Measurements from ENCODE around the gene DYRK1A.

DYRK1A gene

GRCh38 chr21:37460196-37460595, 93.6 kb downstream of the DYRK1A start:
- DNase-seq (ENCODE audit: insufficient read length, low spot score) (no peak), FAIRE-seq (no peak)
- TF ChIP-seq POU2F2 (IDR thresholded peaks at IDR 0.05; ENCODE audit: low read depth, low read length) (no peak), SPI1 (IDR thresholded peaks at IDR 0.05; ENCODE audit: low read depth, low read length) (no peak), TAF1 (IDR thresholded peaks at IDR 0.05; ENCODE audit: low read depth, low read length) (no peak), POLR2AphosphoS5 (IDR thresholded peaks at IDR 0.05; ENCODE audit: low read depth, low read length) (no peak), PAX5 (IDR thresholded peaks at IDR 0.05; ENCODE audit: insufficient read depth, low read length, severe bottlenecking) (no peak), POLR2A (IDR thresholded peaks at IDR 0.05; ENCODE audit: low read depth, low read length) (no peak)

DNA sequence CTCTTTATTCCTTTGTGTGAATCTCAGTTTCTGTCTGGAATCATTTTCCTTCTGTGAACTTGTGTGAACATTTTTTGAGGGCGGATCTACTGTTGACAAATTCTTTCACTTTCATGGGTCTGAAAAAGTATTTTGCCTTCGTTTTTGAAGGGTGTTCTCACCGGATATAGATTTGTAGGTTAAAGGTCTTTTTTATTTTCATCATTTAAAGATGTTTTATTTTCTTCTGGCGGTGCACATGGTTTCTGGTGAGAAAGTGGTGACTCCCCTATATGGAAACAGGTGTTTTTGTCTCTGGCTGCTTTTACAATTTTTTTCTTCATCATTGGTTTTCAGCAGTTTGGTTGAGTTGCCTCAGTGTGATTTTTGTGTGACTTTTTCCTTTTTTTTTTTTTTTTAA, 94.9 kb downstream of the DYRK1A start:
- no peak for DNase-seq (ENCODE audit: insufficient read length, low spot score)
- TF ChIP-seq POLR2A (IDR thresholded peaks at IDR 0.05; ENCODE audit: low read depth, low read length) (no peak), SPI1 (IDR thresholded peaks at IDR 0.05; ENCODE audit: low read depth, low read length) (no peak), TAF1 (IDR thresholded peaks at IDR 0.05; ENCODE audit: low read depth, low read length) (no peak), POU2F2 (IDR thresholded peaks at IDR 0.05; ENCODE audit: low read depth, low read length) (no peak)
- FAIRE-seq: no peak

DNA sequence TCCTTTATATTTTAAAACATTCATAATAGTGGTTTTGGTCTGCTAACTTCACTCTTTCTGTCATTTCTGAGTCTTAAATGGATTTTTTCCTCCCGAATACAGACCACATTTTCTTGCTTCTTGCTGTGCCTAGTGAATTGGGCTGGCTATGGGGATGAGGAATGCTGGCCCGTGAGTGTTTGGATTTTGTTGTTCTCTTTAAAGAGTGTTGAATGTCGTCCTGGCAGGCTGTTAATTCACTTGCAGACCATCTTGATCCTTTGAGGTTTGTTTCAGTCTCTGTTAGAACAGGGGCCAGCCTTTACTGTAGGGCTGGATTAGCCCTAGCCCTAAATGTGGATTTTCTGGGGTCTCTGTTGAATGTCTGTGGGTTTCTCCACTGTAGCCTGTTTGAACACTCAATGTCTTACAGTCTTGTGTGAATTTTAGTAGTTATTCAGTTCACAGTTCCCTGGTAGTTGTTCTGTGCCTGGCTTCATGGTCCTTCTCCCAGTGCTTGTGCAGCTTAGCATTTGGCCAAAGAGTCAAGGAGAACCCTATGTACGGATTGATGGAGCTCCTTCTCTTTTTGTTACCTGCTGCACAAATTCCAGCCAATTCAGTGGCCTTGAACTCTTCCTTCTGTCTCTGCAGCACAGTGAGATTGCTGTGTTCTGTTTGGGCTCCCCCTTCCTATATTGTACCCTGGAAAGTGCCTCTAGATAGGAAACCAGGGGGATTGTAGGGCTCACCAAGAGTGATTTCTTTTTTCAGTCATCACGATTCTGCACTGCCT, 95.7 kb downstream of the DYRK1A start:
- FAIRE-seq: peak; percentile 66
- no peak for TF ChIP-seq POLR2A (IDR thresholded peaks at IDR 0.05; ENCODE audit: low read depth, low read length)
- no peak for TF ChIP-seq POLR2AphosphoS5 (IDR thresholded peaks at IDR 0.05; ENCODE audit: low read depth, low read length)
- TF ChIP-seq PAX5 (IDR thresholded peaks at IDR 0.05; ENCODE audit: insufficient read depth, low read length, severe bottlenecking): no peak
- TF ChIP-seq POU2F2 (IDR thresholded peaks at IDR 0.05; ENCODE audit: low read depth, low read length): no peak
- no peak for TF ChIP-seq SPI1 (IDR thresholded peaks at IDR 0.05; ENCODE audit: low read depth, low read length)
- TF ChIP-seq TAF1 (IDR thresholded peaks at IDR 0.05; ENCODE audit: low read depth, low read length): no peak

GRCh38 chr21:37463083-37463801, 96.7 kb downstream of the DYRK1A start:
- no peak for DNase-seq (ENCODE audit: insufficient read length, low spot score)
- FAIRE-seq: peak; percentile 84
- no peak for TF ChIP-seq SPI1 (IDR thresholded peaks at IDR 0.05; ENCODE audit: low read depth, low read length)
- TF ChIP-seq POU2F2 (IDR thresholded peaks at IDR 0.05; ENCODE audit: low read depth, low read length): no peak
- TF ChIP-seq POLR2A (IDR thresholded peaks at IDR 0.05; ENCODE audit: low read depth, low read length): no peak
- no peak for TF ChIP-seq PAX5 (IDR thresholded peaks at IDR 0.05; ENCODE audit: insufficient read depth, low read length, severe bottlenecking)
- no peak for TF ChIP-seq POLR2AphosphoS5 (IDR thresholded peaks at IDR 0.05; ENCODE audit: low read depth, low read length)
- TF ChIP-seq TAF1 (IDR thresholded peaks at IDR 0.05; ENCODE audit: low read depth, low read length): no peak

More for the DNA sequence above, 95.7 kb downstream of the DYRK1A start:
- DNase-seq (ENCODE audit: insufficient read length, low spot score): no peak

DNA sequence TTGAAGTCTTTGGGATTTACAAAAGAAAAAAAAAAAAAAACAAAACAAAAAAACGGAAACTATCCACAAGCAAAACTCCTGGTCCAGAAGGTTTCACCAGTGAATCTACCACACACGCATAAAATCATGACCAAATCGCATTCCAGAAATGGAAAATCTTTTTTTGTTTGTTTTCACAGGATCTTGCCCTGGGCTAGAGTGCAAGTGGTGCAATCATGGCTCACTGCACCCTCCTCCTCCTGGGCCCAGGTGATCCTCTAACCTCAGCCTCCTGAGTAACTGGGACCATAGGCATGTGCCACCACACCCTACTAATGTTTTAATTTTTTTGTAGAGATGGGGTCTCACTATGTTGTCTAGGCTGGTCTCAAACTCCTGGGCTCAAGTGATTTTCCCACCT, 100.5 kb downstream of the DYRK1A start:
- FAIRE-seq (no peak), DNase-seq (ENCODE audit: insufficient read length, low spot score) (no peak)
- TF ChIP-seq POLR2A (IDR thresholded peaks at IDR 0.05; ENCODE audit: low read depth, low read length): no peak
- no peak for TF ChIP-seq SPI1 (IDR thresholded peaks at IDR 0.05; ENCODE audit: low read depth, low read length)
- TF ChIP-seq TAF1 (IDR thresholded peaks at IDR 0.05; ENCODE audit: low read depth, low read length): no peak
- TF ChIP-seq POLR2AphosphoS5 (IDR thresholded peaks at IDR 0.05; ENCODE audit: low read depth, low read length): no peak
- TF ChIP-seq POU2F2 (IDR thresholded peaks at IDR 0.05; ENCODE audit: low read depth, low read length): no peak
- no peak for TF ChIP-seq PAX5 (IDR thresholded peaks at IDR 0.05; ENCODE audit: insufficient read depth, low read length, severe bottlenecking)

GRCh38 chr21:37468909-37469308, 102.3 kb downstream of the DYRK1A start:
- FAIRE-seq (no peak), DNase-seq (ENCODE audit: insufficient read length, low spot score) (no peak)
- TF ChIP-seq TAF1 (IDR thresholded peaks at IDR 0.05; ENCODE audit: low read depth, low read length) (no peak), SPI1 (IDR thresholded peaks at IDR 0.05; ENCODE audit: low read depth, low read length) (no peak), PAX5 (IDR thresholded peaks at IDR 0.05; ENCODE audit: insufficient read depth, low read length, severe bottlenecking) (no peak), POLR2A (IDR thresholded peaks at IDR 0.05; ENCODE audit: low read depth, low read length) (no peak), POLR2AphosphoS5 (IDR thresholded peaks at IDR 0.05; ENCODE audit: low read depth, low read length) (no peak), POU2F2 (IDR thresholded peaks at IDR 0.05; ENCODE audit: low read depth, low read length) (no peak)

- FAIRE-seq: no peak
Observed at GRCh38 chr21:37469441-37469840, 102.9 kb downstream of the DYRK1A start.

GRCh38 chr21:37472581-37472980, 106.0 kb downstream of the DYRK1A start:
- TF ChIP-seq POLR2A (IDR thresholded peaks at IDR 0.05; ENCODE audit: low read depth, low read length) (no peak), POLR2AphosphoS5 (IDR thresholded peaks at IDR 0.05; ENCODE audit: low read depth, low read length) (no peak), SPI1 (IDR thresholded peaks at IDR 0.05; ENCODE audit: low read depth, low read length) (no peak), TAF1 (IDR thresholded peaks at IDR 0.05; ENCODE audit: low read depth, low read length) (no peak), POU2F2 (IDR thresholded peaks at IDR 0.05; ENCODE audit: low read depth, low read length) (no peak), PAX5 (IDR thresholded peaks at IDR 0.05; ENCODE audit: insufficient read depth, low read length, severe bottlenecking) (no peak)
- no peak for DNase-seq (ENCODE audit: insufficient read length, low spot score)
- FAIRE-seq: no peak

More at GRCh38 chr21:37469441-37469840, 102.9 kb downstream of the DYRK1A start:
- no peak for TF ChIP-seq POU2F2 (IDR thresholded peaks at IDR 0.05; ENCODE audit: low read depth, low read length)
- no peak for TF ChIP-seq POLR2AphosphoS5 (IDR thresholded peaks at IDR 0.05; ENCODE audit: low read depth, low read length)
- TF ChIP-seq PAX5 (IDR thresholded peaks at IDR 0.05; ENCODE audit: insufficient read depth, low read length, severe bottlenecking): no peak
- TF ChIP-seq TAF1 (IDR thresholded peaks at IDR 0.05; ENCODE audit: low read depth, low read length): no peak
- no peak for TF ChIP-seq SPI1 (IDR thresholded peaks at IDR 0.05; ENCODE audit: low read depth, low read length)
- DNase-seq (ENCODE audit: insufficient read length, low spot score): no peak

- FAIRE-seq (no peak), DNase-seq (ENCODE audit: insufficient read length, low spot score) (no peak)
- no peak for TF ChIP-seq POU2F2 (IDR thresholded peaks at IDR 0.05; ENCODE audit: low read depth, low read length)
- TF ChIP-seq POLR2A (IDR thresholded peaks at IDR 0.05; ENCODE audit: low read depth, low read length): no peak
- TF ChIP-seq SPI1 (IDR thresholded peaks at IDR 0.05; ENCODE audit: low read depth, low read length): no peak
- no peak for TF ChIP-seq TAF1 (IDR thresholded peaks at IDR 0.05; ENCODE audit: low read depth, low read length)
- no peak for TF ChIP-seq PAX5 (IDR thresholded peaks at IDR 0.05; ENCODE audit: insufficient read depth, low read length, severe bottlenecking)
- no peak for TF ChIP-seq POLR2AphosphoS5 (IDR thresholded peaks at IDR 0.05; ENCODE audit: low read depth, low read length)
Observed at GRCh38 chr21:37473491-37473890, 106.9 kb downstream of the DYRK1A start.

All from GM12891 (cell line).